Measurements from ENCODE around the gene NLRP9. TPM values are rescaled to one million over a fixed set of nuclear protein-coding genes. Genes with fewer than 3 reads are reported as not detected.
"Not testable (repeated sequence)": the region's sequence is repeated elsewhere in the genome, so short reads cannot be mapped to it uniquely, and the experiment has no call there.

NLRP9 gene
- under 1 TPM in 2 of 4 donors, not detected in 2; 0.04 to 0.10 TPM for polyA plus RNA-seq (ENCODE audit: insufficient read length in 4 of 4)

GRCh38 chr19:55738302-55738701, at the start of gene NLRP9:
Gene NLRP9, minus strand, starts transcription at chr19:55738402. Its CDS starts 28 bp downstream, at chr19:55738374.
- no peak for DNase-seq (ENCODE audit: low read depth in 4 of 4, low spot score in 3 of 4)

GRCh38 chr19:55781112-55781511, 42.9 kb upstream of the NLRP9 start:
- no peak for DNase-seq (ENCODE audit: low read depth in 4 of 4, low spot score in 3 of 4)

- no peak for DNase-seq (ENCODE audit: low read depth in 4 of 4, low spot score in 3 of 4)
Observed at GRCh38 chr19:55778331-55778730, 40.1 kb upstream of the NLRP9 start.

GRCh38 chr19:55777528-55777927, 39.3 kb upstream of the NLRP9 start:
- DNase-seq (ENCODE audit: low read depth in 4 of 4, low spot score in 3 of 4), result no peak

GRCh38 chr19:55769632-55770031, 31.4 kb upstream of the NLRP9 start:
- DNase-seq (ENCODE audit: low read depth in 4 of 4, low spot score in 3 of 4), result not testable (repeated sequence)

GRCh38 chr19:55768818-55769217, 30.6 kb upstream of the NLRP9 start, which contains the start of gene RFPL4AL1:
Gene RFPL4AL1, plus strand, starts transcription at chr19:55769118. Its CDS starts 2,687 bp downstream, at chr19:55771805.
- DNase-seq (ENCODE audit: low read depth in 4 of 4, low spot score in 3 of 4), result not testable (repeated sequence)

- DNase-seq (ENCODE audit: low read depth in 4 of 4, low spot score in 3 of 4), result no peak
Observed at GRCh38 chr19:55766466-55766865, 28.3 kb upstream of the NLRP9 start.

GRCh38 chr19:55758797-55759196, 20.6 kb upstream of the NLRP9 start, which contains the start of gene RFPL4A:
Gene RFPL4A, plus strand, starts transcription at chr19:55759097. Its CDS starts 2,704 bp downstream, at chr19:55761801.
- DNase-seq (ENCODE audit: low read depth in 4 of 4, low spot score in 3 of 4), result not testable (repeated sequence)

- DNase-seq (ENCODE audit: low read depth in 4 of 4, low spot score in 3 of 4), result not testable (repeated sequence)
Observed at GRCh38 chr19:55756808-55757207, 18.6 kb upstream of the NLRP9 start.

GRCh38 chr19:55753401-55753800, 15.2 kb upstream of the NLRP9 start:
- DNase-seq (ENCODE audit: low read depth in 4 of 4, low spot score in 3 of 4), result no peak

GRCh38 chr19:55750715-55751114, 12.5 kb upstream of the NLRP9 start:
- DNase-seq (ENCODE audit: low read depth in 4 of 4, low spot score in 3 of 4), result no peak

- DNase-seq (ENCODE audit: low read depth in 4 of 4, low spot score in 3 of 4), result not testable (repeated sequence)
Observed at GRCh38 chr19:55730378-55730777, 7.8 kb downstream of the NLRP9 start.

- no peak for DNase-seq (ENCODE audit: low read depth in 4 of 4, low spot score in 3 of 4)
Observed at GRCh38 chr19:55723491-55723890, 14.7 kb downstream of the NLRP9 start.

GRCh38 chr19:55720801-55721200, 17.4 kb downstream of the NLRP9 start:
- no peak for DNase-seq (ENCODE audit: low read depth in 4 of 4, low spot score in 3 of 4)

GRCh38 chr19:55720214-55720746, 17.9 kb downstream of the NLRP9 start:
- DNase-seq (ENCODE audit: low read depth in 4 of 4, low spot score in 3 of 4), result no peak

- DNase-seq (ENCODE audit: low read depth in 4 of 4, low spot score in 3 of 4), result not testable (repeated sequence)
Observed at GRCh38 chr19:55717879-55718711, 20.1 kb downstream of the NLRP9 start.

- no peak for DNase-seq (ENCODE audit: low read depth in 4 of 4, low spot score in 3 of 4)
Observed at GRCh38 chr19:55717251-55717650, 21.0 kb downstream of the NLRP9 start.

- no peak for DNase-seq (ENCODE audit: low read depth in 4 of 4, low spot score in 3 of 4)
Observed at GRCh38 chr19:55716531-55716930, 21.7 kb downstream of the NLRP9 start.

- DNase-seq (ENCODE audit: low read depth in 4 of 4, low spot score in 3 of 4), result no peak
Observed at GRCh38 chr19:55712804-55713631, 25.2 kb downstream of the NLRP9 start.

- DNase-seq (ENCODE audit: low read depth in 4 of 4, low spot score in 3 of 4), result no peak
Observed at GRCh38 chr19:55711719-55712118, 26.5 kb downstream of the NLRP9 start.

GRCh38 chr19:55705972-55706371, 32.2 kb downstream of the NLRP9 start:
- DNase-seq (ENCODE audit: low read depth in 4 of 4, low spot score in 3 of 4), result no peak
